ENCODE results near the gene ZC3H15. TPM values are rescaled to one million over a fixed set of nuclear protein-coding genes. Genes with fewer than 3 reads are reported as not detected.

ZC3H15 gene
- total RNA-seq, 1 donor from 2014 or later: 17.5 TPM

- no peak for TF ChIP-seq CTCF (IDR thresholded peaks at IDR 0.05)
- Histone ChIP-seq H3K27me3 (no peaks in the 10 kb centered on the region), H3K9me3 (no peaks in the 10 kb centered on the region), H3K36me3 (no peaks in the 10 kb centered on the region), H3K4me1 (no peaks in the 10 kb centered on the region), H3K27ac (no peak overlapping the region), H3K4me3 (no peak overlapping the region)
- intact Hi-C loops (cut with DNase I): no loop called here
- no peak for DNase-seq (ENCODE audit: low spot score in 2 of 2)
These were observed 72.6 kb downstream of the ZC3H15 start for GRCh38 chr2:186558512-186559276.

Other genes starting within 250 kb of the ZC3H15 start
- gene ITGAV, start 103.8 kb downstream of the ZC3H15 start, total RNA-seq: 115 TPM
- gene FAM171B, start 207.8 kb downstream of the ZC3H15 start, total RNA-seq: 4.7 TPM